ENCODE measurements around the gene ANKRD52.
"Not testable (repeated sequence)": the region's sequence is repeated elsewhere in the genome, so short reads cannot be mapped to it uniquely, and the experiment has no call there.

The ANKRD52 gene

DNA sequence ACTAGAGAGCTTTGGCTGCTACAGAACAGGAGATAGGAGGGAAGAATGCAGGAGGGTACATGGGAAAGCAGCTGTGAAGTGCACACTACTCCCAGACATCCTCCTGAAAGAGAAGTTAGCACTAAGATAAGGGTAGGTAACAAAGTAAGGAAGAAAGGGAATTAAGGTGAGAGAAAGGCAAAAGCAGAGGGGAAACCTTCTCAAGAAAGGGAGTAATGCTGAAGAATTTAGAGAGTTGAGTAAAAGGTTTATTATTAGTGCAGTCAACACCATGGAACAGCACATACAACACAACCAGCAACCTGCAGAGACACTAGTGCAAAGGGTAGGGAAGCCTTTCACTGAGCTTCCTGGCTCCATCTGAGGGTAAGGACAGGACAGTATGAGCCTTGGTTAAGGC, 53.9 kb downstream of the ANKRD52 start:
- DNase-seq = no peak

DNA sequence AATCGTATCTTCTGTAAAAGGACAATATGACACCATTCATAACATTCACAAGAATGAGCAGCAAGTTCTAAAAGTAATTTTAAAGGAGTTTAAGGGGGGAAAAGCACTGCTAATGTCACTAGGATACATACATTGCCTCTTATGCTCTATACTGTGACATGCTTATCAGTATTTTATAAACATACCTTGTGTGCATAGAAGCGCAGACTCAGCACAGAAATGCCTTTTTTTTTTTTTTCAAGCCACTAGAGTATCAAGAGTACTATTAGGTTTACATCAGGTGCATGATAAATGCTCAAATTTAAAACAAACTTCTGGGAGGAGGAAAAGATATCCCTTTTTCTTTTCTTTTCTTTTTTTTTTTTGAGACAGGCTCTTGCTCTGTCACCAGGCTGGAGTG, 55.3 kb downstream of the ANKRD52 start:
- no peak for DNase-seq

DNA sequence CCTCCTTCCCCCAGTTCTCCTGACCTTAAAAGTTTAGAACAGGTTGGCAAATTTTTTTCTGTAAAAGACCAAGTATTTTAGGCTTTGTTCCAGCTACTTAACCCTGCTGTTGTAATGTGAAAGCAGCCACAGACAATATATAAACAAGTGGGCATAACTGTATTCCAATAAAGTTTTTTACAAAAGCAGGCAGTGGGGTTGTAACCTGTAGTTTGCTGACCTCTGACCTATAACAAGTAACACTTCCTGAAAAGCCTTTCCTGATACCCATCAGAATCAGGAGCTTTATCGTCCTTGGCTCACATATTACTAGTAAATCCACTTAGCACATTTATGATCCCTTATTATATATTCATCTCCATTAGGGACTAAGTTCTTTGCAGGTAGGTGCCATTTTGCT, 55.8 kb downstream of the ANKRD52 start:
- DNase-seq = no peak

DNA sequence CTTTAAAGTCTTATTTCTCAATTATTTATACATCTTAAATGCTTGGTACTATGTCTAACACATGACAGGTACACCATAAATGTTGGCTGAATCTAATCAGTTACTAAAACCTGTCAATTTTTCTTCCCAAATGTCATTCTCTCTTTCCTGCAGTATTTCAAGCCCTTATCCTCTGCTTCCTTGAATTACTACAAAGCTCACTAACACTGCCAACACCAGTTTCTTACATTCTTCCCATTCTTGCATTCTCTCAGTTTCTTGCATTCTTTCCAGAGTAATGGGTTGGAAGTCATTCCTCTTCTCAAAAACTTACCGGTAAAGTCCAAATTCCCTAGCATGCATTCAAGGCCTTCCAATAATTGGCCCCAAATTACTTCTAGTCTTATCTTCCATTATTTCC, 59.3 kb downstream of the ANKRD52 start:
- DNase-seq = no peak

DNA sequence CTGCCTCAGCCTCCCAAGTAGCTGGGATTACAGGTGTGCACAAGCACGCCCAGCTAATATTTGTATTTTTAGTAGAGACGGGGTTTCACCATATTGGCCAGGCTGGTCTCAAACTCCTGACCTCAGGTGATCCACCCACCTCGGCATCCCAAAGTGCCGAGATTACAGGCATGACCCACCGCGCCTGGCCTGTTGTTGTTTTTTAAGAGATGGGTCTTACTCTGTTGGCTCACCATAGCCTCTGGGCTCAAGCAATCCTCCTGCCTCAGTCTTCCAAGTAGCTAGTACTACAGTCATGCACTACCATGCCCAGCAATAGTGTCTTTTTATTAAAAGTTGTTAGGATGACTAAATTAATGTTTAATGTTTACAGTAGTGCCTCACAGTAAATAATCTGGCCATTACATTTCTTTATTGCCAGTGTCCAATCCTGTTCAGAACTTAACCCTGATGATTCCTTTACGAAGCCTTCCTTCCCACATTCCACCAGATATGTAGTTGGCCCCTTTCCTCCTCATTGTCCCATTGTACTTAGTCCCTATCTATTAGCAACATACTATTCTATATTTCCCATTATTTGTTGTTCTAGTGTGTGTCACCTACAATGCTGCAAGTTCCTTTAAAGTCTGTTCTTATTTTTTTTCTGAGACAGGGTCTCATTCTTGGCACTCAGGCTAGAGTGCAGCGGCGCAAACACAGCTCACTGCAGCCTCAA, 60.1 kb downstream of the ANKRD52 start:
- no peak for DNase-seq

DNA sequence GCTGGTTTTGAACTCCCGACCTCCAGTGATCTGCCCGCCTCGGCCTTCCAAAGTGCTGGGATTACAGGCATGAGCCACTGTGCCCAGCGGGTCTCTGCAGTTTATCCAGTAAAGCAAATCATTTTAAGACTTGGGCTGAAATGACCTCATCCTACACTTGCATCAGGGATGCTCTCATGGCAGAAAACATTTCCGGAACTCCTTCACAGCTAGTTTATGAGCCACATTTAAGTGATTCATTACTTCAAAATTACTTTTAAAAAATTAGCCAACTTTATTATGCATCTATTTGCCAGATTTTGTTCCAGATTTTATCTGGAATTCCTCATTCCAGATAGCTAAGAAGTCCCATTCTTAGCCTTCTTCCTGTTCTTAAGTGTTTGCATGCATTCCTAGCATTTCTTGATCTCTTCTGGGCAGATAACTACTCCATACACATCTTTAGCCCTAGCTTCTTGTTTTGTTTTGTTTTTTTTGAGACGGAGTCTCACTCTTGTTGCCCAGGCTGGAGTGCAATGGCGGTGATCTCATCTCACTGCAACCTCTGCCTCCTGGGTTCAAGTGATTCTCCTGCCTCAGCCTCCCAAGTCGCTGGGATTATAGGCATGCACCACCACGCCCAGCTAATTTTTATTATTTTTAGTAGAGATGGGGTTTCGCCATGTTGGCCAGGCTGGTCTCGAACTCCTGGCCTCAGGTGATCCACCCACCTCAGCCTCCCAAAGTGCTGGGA, 61.2 kb downstream of the ANKRD52 start:
- not testable (repeated sequence) for DNase-seq

DNA sequence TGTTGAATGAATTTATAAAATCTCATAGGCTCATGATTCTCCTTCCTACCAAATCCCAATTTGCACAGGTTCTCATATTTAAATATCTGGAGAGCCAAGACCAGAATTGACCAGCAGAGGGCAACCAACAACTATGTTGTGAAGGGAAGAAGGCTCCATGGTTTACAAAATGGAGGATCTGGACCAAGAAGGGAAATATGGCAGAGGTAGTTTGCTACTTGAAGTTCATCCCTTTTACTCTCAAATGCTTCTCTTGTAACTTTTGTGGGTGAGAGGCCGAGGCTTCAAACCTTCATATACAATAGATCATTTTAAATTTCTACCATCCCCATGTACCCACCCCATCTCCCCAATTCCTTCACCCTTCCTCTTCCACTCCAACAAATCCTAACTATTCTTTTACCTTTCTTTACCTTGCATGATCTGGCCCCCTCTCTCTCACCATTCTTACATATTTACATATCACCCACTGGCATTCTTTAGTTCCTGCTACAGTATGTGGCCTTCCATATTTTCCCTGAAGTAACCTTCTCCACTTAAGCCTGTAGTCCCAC, 65.1 kb downstream of the ANKRD52 start:
- peak; percentile 82 for DNase-seq

DNA sequence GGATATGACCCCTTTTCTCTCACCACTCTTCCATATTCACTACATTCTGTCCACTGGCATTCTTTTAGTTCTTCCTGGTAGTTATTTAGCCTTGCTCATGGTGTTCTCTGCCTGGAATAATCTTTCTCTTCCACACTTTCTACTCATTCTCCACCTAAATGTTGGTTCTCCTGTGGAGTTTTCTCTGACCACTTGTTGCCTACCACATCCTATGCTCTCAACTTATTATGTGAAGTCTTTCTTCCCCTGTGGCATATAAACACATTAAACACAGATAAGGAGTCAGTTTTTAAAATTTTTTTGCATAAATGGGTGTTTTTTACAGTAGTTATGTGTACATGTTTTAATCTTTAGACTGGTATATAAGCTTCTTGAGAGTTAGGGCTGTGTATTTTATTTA, 65.6 kb downstream of the ANKRD52 start:
- no peak for DNase-seq

DNA sequence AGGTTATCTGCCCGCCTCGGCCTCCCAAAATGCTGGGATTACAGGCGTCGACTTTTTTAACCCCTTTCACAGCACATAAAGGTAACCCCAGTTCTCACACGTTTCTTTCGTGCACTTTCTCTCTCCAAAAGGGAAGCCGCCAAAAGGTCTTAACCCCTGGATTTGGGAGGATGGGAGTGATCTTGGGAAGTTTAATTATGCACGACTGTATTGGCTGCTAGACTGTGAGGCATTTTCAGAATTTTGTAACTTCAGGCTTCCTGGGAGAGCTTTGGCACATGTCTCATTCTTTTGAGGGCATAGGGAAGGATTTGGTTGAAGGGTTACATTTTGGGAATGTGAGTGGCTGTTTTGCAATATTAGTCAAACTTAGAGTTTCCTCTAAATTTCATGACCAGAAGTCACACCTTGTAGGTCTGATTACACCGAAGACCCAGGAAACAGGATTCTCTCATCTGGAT, 67.5 kb downstream of the ANKRD52 start:
- no peak for DNase-seq

DNA sequence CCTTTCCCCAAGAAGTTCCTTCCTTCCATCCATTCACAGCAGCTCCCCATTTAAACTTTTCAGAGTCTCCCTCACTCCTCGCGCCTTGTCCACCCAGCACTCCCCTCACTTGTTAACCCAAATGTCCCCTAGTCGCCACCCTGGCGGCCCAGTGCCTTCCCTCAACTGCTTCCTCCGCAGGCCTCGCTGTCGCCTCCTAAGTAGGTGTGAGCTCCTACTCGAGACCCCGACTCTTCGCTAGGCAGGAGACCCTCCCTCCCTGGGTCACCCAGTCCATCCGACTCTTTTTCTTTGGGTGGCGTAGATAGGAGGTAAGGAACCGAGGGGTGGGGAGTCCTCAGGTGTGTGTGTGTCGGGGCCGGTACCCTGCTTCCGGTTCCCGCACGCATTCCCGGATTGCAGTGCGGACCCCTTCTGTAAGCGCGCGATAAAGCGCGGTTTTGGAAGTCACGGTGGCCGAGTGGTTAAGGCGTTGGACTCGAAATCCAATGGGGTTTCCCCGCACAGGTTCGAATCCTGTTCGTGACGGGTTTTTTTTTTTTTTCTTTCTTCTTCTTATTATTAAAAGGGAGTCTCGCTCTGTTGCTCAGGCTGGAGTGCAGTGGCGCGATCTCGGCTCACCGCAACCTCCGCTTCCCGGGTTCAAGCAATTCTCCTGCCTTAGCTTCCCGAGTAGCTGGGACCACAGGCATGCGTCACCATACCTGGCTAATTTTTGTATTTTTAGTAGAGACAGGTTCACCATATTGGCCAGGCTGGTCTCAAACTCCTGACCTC, 68.1 kb downstream of the ANKRD52 start:
- DNase-seq = peak; percentile 72

DNA sequence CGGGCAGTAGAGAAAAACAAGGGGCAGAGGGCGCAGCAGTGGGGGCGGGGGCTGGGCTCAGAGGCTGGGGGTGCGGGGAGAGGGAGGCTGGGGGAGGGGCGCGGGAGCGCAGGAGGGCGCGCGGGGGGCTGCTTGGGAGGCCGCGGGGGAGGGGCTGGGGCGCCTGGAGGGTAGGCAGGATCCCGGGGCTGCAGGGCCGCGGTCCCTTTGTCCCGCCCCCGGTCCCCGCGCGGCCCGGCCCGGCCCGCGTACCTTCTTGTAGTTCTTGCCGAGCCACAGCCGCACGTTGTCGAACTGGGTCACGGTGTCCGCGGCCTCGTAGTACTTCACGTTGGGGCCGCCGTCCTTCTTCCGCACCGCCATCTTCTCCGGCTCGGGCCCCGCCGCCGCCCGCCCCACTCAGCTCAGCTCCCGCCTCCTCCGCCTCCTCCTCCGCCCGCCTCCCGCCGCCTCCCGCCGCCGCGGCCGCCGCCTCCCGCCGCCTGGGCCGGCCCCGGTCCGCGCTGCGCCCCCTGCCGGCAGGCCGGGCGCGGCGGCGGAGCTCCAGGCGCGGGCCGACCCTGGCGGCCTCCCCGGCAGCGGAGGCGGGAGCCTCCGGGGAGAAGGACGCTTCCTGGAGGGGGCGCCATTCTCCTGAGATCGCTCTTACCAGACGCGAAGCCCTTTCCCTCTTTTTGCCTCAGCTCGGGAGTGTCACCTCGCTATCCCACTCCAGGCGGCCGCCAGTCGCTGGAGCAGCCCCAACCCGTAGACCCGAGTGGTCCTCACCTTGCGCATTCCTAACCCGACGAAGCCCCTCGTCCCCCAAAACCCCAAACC, 68.9 kb downstream of the ANKRD52 start, which contains the start of gene SMARCC2:
TSS of gene SMARCC2 (minus strand) at position 385 of the 819 bp plus-strand sequence. CDS start at position 363, 22 bp downstream.
- DNase-seq = peak; percentile 90

DNA sequence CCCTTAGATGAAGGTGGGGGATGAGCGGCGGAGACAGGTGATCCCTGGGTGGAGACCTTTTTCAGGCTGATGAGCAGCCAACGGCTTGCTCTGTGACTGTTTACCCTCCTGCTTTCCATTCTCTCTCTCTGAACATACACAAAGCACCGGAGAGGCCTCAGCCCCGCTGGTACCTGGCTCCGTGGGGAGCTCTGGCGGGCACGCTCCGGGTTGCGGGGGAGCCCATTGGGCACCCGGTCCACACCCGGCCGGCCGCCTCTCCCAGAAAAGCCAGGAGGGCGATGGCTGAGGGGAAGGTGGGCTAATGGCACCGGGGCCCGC, 69.4 kb downstream of the ANKRD52 start:
- DNase-seq = no peak

DNA sequence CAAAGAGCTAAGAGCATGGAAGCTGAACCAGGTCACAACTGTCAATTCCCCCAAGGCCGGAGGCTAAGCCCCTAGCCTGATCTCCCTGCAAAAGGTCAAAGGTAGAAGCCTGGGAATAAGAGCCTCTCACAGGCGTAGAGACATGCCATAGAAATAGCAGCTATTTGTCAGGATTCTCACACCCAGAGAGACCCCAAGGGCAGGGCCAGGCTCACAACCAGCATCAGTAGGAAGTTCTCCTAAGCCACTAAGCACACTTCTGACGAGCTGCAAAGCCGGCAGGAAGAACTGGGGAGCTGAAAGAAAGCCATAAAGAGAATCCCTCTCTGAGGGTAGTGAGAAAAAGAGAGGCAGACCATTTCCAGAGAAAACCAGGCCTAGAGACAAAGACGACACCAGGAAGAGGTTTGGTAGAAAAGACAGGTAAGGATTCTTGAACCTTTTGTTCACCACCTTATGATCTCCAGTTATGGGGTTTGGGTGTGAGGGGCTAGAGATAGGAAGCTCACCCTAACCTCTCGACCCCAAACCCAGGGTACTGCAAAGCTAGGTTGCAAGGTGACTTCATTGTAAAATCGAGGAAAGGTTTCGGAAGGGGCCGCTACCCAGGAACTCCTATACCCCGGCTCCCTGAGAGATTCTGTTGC, 69.9 kb downstream of the ANKRD52 start:
- DNase-seq = peak; percentile 23

All from CD4-positive, alpha-beta T cell treated with Interleukin-17A for 4 hours (primary cell).